ENCODE results near the gene DLD. TPM values are rescaled to one million over a fixed set of nuclear protein-coding genes. Genes with fewer than 3 reads are reported as not detected.

Gene DLD
- total and polyA plus RNA-seq, 2 experiments from 2014 or later = 38.1 to 76.2 TPM

GRCh38 chr7:107967420-107967819, 76.4 kb downstream of the DLD start (continued):
- no peak for TF ChIP-seq ETS1 (IDR thresholded peaks at IDR 0.05)
- no peak for TF ChIP-seq ZNF114 (CRISPR knock-in tag; IDR thresholded peaks at IDR 0.05)
- TF ChIP-seq POLR2AphosphoS5 (IDR thresholded peaks at IDR 0.05; ENCODE audit: low read depth) = no peak
- no peak for TF ChIP-seq CREB1 (CRISPR knock-in tag; IDR thresholded peaks at IDR 0.05; ENCODE audit: low read depth)
- TF ChIP-seq CTCF (conservative IDR thresholded peaks at IDR 0.05; ENCODE audit: low read depth in 2 of 2) = no peak
- no peak for TF ChIP-seq ZNF331 (CRISPR knock-in tag; IDR thresholded peaks at IDR 0.05; ENCODE audit: low read depth)

GRCh38 chr7:107968449-107968848, 77.5 kb downstream of the DLD start:
- H3K4me1 ChIP-seq (ENCODE audit: insufficient read depth) = peaks cover 9% of the 10 kb centered on the region
- no peaks in the 10 kb centered on the region for H3K79me2 ChIP-seq (replicated peaks; ENCODE audit: insufficient read depth)
- H3K36me3 Mint-ChIP-seq (ENCODE audit: low read depth) = peaks cover 5% of the 10 kb centered on the region; the same call in 1 of the 3 replicates
- DNase-seq (ENCODE audit: low spot score) (no peak), ATAC-seq (no peak)
- H3K27ac ChIP-seq (ENCODE audit: low read depth) = no peak overlapping the region
- peaks cover 16% of the 10 kb centered on the region for H3K36me3 ChIP-seq (ENCODE audit: insufficient read depth)
- no peak overlapping the region for H3K4me3 Mint-ChIP-seq
- no peak overlapping the region for H3K4me3 ChIP-seq
- peaks cover 4% of the 10 kb centered on the region; the same call in 1 of the 3 replicates for H3K4me1 Mint-ChIP-seq
- H3K27me3 ChIP-seq (ENCODE audit: insufficient read depth) = no peaks in the 10 kb centered on the region
- H3K9me2 ChIP-seq (ENCODE audit: insufficient read depth) = no peaks in the 10 kb centered on the region
- no peaks in the 10 kb centered on the region for H3K27me3 Mint-ChIP-seq (ENCODE audit: insufficient read depth, low read depth, poor library complexity)
- H4K20me1 ChIP-seq (replicated peaks; ENCODE audit: insufficient read depth) = no peaks in the 10 kb centered on the region; the same call in 1 of the 2 replicates
- H3K9me3 Mint-ChIP-seq = no peaks in the 10 kb centered on the region
- H2AFZ ChIP-seq = no peak overlapping the region
- no peak overlapping the region for H3K4me2 ChIP-seq
- no peaks in the 10 kb centered on the region for H3F3A ChIP-seq (replicated peaks; ENCODE audit: low read depth)
- H3K27ac Mint-ChIP-seq = no peak overlapping the region
- TF ChIP-seq ZNF114 (CRISPR knock-in tag; IDR thresholded peaks at IDR 0.05) (no peak), JUNB (IDR thresholded peaks at IDR 0.05; ENCODE audit: unreplicated experiment) (no peak), EZH2phosphoT487 (IDR thresholded peaks at IDR 0.05; ENCODE audit: unreplicated experiment) (no peak), ETS1 (IDR thresholded peaks at IDR 0.05) (no peak), ZNF331 (CRISPR knock-in tag; IDR thresholded peaks at IDR 0.05; ENCODE audit: low read depth) (no peak), NANOG (IDR thresholded peaks at IDR 0.05; ENCODE audit: borderline replicate concordance) (no peak), EZH2 (IDR thresholded peaks at IDR 0.05; ENCODE audit: low read depth, unreplicated experiment) (no peak), REST (IDR thresholded peaks at IDR 0.05; ENCODE audit: unreplicated experiment) (no peak)

All from GM23338 (cell line).